ENCODE data around the gene EFL1. TPM values are rescaled to one million over a fixed set of nuclear protein-coding genes. Genes with fewer than 3 reads are reported as not detected.

The EFL1 gene
- total and polyA plus RNA-seq, 9 of the 15 experiments (the other 6 are each of a cell fraction or from before 2014, with no cell fraction given): 4.8 to 32.5 (median 16.9) TPM

DNA sequence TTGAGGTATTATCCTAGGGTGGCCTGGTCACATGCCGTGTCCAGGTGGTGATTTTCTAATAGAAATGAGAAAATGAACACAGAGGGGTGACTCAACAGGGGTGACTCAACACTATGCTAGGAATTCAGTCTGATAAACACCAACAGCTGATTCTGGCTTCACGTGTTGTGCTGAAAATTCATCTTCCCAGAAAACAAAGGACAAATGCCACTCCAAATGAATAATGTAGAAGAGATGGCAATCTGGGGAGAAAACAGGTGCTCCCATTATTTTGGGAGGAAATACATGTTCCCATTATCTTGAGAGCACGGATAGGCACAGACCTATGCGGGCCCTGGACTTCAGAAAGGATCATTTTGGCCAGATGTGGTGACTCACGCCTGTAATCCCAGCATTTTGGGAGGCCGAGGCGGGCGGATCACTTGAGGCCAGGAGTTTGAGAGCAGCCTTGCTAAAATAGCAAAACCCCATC is 115.5 kb downstream of the EFL1 start (continued):
- no peak for TF ChIP-seq HOXB6 (CRISPR knock-in tag; IDR thresholded peaks at IDR 0.05; ENCODE audit: borderline replicate concordance)
- peak in 1 of 2 experiments; percentile 52; a peak in 1 of 4 replicates for TF ChIP-seq HDAC1 (IDR thresholded peaks at IDR 0.05)
- TF ChIP-seq E2F3 (CRISPR knock-in tag; IDR thresholded peaks at IDR 0.05): no peak
- TF ChIP-seq ZNF707 (CRISPR knock-in tag; conservative IDR thresholded peaks at IDR 0.05): no peak
- TF ChIP-seq STAG1 (CRISPR knock-in tag; IDR thresholded peaks at IDR 0.05; ENCODE audit: borderline replicate concordance): no peak
- TF ChIP-seq SETDB1 (IDR thresholded peaks at IDR 0.05; ENCODE audit: low read length): no peak
- no peak for TF ChIP-seq HCFC1 (IDR thresholded peaks at IDR 0.05; ENCODE audit: low read depth, low read length)
- TF ChIP-seq GABPB2 (CRISPR knock-in tag; conservative IDR thresholded peaks at IDR 0.05): no peak
- no peak for TF ChIP-seq FUS (optimal IDR thresholded peaks at IDR 0.05; ENCODE audit: low read depth, low read length)
- no peak for TF ChIP-seq SRSF1 (IDR thresholded peaks at IDR 0.05; ENCODE audit: low read depth, low read length)
- peak; percentile 91; the same call in 1 of the 2 replicates for TF ChIP-seq BHLHE40 (IDR thresholded peaks at IDR 0.05; ENCODE audit: low read length)
- no peak for TF ChIP-seq ARID2 (IDR thresholded peaks at IDR 0.05)
- TF ChIP-seq, protein P1, sequence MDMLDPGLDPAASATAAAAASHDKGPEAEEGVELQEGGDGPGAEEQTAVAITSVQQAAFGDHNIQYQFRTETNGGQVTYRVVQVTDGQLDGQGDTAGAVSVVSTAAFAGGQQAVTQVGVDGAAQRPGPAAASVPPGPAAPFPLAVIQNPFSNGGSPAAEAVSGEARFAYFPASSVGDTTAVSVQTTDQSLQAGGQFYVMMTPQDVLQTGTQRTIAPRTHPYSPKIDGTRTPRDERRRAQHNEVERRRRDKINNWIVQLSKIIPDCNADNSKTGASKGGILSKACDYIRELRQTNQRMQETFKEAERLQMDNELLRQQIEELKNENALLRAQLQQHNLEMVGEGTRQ (CRISPR knock-in tag; IDR thresholded peaks at IDR 0.05): peak; percentile 9; the same call in 1 of the 2 replicates
- no peak for TF ChIP-seq TBP (optimal IDR thresholded peaks at IDR 0.05; ENCODE audit: low read depth, low read length)
- TF ChIP-seq, protein P2, sequence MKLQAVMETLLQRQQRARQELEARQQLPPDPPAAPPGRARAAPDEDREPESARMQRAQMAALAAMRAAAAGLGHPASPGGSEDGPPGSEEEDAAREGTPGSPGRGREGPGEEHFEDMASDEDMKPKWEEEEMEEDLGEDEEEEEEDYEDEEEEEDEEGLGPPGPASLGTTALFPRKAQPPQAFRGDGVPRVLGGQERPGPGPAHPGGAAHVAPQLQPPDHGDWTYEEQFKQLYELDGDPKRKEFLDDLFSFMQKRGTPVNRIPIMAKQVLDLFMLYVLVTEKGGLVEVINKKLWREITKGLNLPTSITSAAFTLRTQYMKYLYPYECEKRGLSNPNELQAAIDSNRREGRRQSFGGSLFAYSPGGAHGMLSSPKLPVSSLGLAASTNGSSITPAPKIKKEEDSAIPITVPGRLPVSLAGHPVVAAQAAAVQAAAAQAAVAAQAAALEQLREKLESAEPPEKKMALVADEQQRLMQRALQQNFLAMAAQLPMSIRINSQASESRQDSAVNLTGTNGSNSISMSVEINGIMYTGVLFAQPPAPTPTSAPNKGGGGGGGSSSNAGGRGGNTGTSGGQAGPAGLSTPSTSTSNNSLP (IDR thresholded peaks at IDR 0.05; ENCODE audit: borderline replicate concordance, low read depth, low read length): no peak
- no peak for TF ChIP-seq CBFB (CRISPR knock-in tag; IDR thresholded peaks at IDR 0.05)
- TF ChIP-seq DDX20 (tag; IDR thresholded peaks at IDR 0.05; ENCODE audit: low read depth): no peak
- no peak for TF ChIP-seq PHF8 (IDR thresholded peaks at IDR 0.05; ENCODE audit: borderline replicate concordance, low read length)
- no peak for TF ChIP-seq SP1 (CRISPR knock-in tag; IDR thresholded peaks at IDR 0.05)
- no peak for TF ChIP-seq ETS2 (tag; IDR thresholded peaks at IDR 0.05; ENCODE audit: borderline replicate concordance, poor library complexity, severe bottlenecking)
- no peak for TF ChIP-seq SAFB (IDR thresholded peaks at IDR 0.05; ENCODE audit: borderline replicate concordance, low read depth, low read length)
- TF ChIP-seq, protein P3, sequence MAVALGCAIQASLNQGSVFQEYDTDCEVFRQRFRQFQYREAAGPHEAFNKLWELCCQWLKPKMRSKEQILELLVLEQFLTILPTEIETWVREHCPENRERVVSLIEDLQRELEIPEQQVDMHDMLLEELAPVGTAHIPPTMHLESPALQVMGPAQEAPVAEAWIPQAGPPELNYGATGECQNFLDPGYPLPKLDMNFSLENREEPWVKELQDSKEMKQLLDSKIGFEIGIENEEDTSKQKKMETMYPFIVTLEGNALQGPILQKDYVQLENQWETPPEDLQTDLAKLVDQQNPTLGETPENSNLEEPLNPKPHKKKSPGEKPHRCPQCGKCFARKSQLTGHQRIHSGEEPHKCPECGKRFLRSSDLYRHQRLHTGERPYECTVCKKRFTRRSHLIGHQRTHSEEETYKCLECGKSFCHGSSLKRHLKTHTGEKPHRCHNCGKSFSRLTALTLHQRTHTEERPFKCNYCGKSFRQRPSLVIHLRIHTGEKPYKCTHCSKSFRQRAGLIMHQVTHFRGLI (CRISPR knock-in tag; IDR thresholded peaks at IDR 0.05): no peak
- no peak for TF ChIP-seq HDAC6 (IDR thresholded peaks at IDR 0.05; ENCODE audit: low read depth, low read length)
- TF ChIP-seq DMBX1 (CRISPR knock-in tag; IDR thresholded peaks at IDR 0.05; ENCODE audit: borderline replicate concordance): no peak
- no peak for TF ChIP-seq NFATC3 (IDR thresholded peaks at IDR 0.05)
- no peak for TF ChIP-seq ZNF24 (IDR thresholded peaks at IDR 0.05)
- no peak for TF ChIP-seq ZNF212 (CRISPR knock-in tag; IDR thresholded peaks at IDR 0.05)

Data from K562 (cell line).